Stomach (tissue), 9 donors: Measurements from ENCODE around the gene ATF7IP. TPM values are rescaled to one million over a fixed set of nuclear protein-coding genes. Genes with fewer than 3 reads are reported as not detected.
A peak's percentile ranks its signal among the peaks of the same experiment; 100 is the strongest.

Experiments
- DNase-seq, 2 donors: peaks; one replicate each; pipeline versions ENCODE4 v3.0.0 to v3.0.0-alpha.2; 2013 to 2019
- H3K27ac ChIP-seq, 5 donors: fragments of 200-600 bp in 4 of 5; sonication (generic) in 4 of 5; one replicate each; pipeline ENCODE4 v1.5.1; 2013 to 2019; ENCODE audit warnings: mild to moderate bottlenecking in 1 of 5, moderate library complexity in 1 of 5
- H3K27me3 ChIP-seq, 3 donors: fragments of 200-600 bp; sonication (generic); one replicate each; pipeline ENCODE4 v1.5.1; 2017 to 2019; ENCODE audit warnings: mixed run types in 1 of 3
- H3K36me3 ChIP-seq, 4 donors: fragments of 200-600 bp; sonication (generic); 1 replicate in 3 of 4; 2 replicates in 1 of 4; pipeline ENCODE4 v1.5.1; 2016 to 2019
- H3K4me1 ChIP-seq, 4 donors: fragments of 200-600 bp; sonication (generic); one replicate each; pipeline ENCODE4 v1.5.1; 2016 to 2019
- H3K4me3 ChIP-seq, 4 donors: fragments of 200-600 bp; sonication (generic) in 3 of 4; one replicate each; pipeline ENCODE4 v1.5.1; 2016 to 2019; ENCODE audit warnings: mild to moderate bottlenecking in 1 of 4
- H3K9me3 ChIP-seq, 4 donors: fragments of 200-600 bp; sonication (generic); one replicate each; pipeline ENCODE4 v1.5.1; 2016 to 2019
- CTCF ChIP-seq, 7 experiments: fragments of 450-650 bp in 4 of 7; fragments of 200-600 bp in 3 of 7; sonication (generic) in 3 of 7; IDR thresholded peaks; one replicate each; pipeline ENCODE4 v1.5.1; 2016 to 2019; ENCODE audit warnings: antibody characterized with exemption in 7 of 7, control low read depth in 2 of 7, mild to moderate bottlenecking in 1 of 7
- EP300 ChIP-seq: sonication (generic); formaldehyde crosslinking; IDR thresholded peaks from one replicate; pipeline ENCODE4 v1.6.1; 2017; ENCODE audit warnings: antibody characterized with exemption
- POLR2A ChIP-seq, 4 donors: fragments of 450-650 bp; IDR thresholded peaks; one replicate each; pipeline ENCODE4 v1.6.1; 2016; ENCODE audit warnings: antibody characterized with exemption in 4 of 4, control low read depth in 2 of 4, mild to moderate bottlenecking in 1 of 4, moderate library complexity in 1 of 4
- POLR2AphosphoS5 ChIP-seq, 3 donors: sonication (generic); formaldehyde crosslinking; IDR thresholded peaks; one replicate each; pipeline ENCODE4 v1.6.1; 2016; ENCODE audit warnings: antibody characterized with exemption in 3 of 3
- WGBS, 5 donors: extraction: QIAGEN DNeasy Blood & Tissue Kit in 3 of 5; methylation state at CpG; one replicate each; pipeline versions ENCODE4 v1.1.5 to v1.1.7; 2013 to 2018; 5-methylcytosine and 5-hydroxymethylcytosine counted together
- intact Hi-C: fragments of 100-400 bp; cut with DNase I; formaldehyde crosslinking; loops from one replicate; pipeline ENCODE4 v1.15.1; 2023; ENCODE audit warnings: low total_unique reads
- polyA plus RNA-seq, 3 donors: library from polyadenylated mRNA; stranded (reverse); fragments of 200-250 nt; gene quantifications; one replicate each; pipeline ENCODE4 v1.2.3, GENCODE V29; 2013
- total RNA-seq, 5 donors: library from RNA; depleted of rRNA; stranded (reverse); fragments of >200 nt; gene quantifications; one replicate each; pipeline versions ENCODE4 v1.1.0 to v1.2.3, GENCODE V29; 2014 to 2016
- donor health status: healthy with polysubstance abuse.
- donor health status: Bipolar disorder and iron deficiency.
- donor health status: healthy.

The ATF7IP gene
- total and polyA plus RNA-seq, 8 donors: 4.9 to 91.0 (median 49.8) TPM

- TF ChIP-seq POLR2AphosphoS5 (IDR thresholded peaks at IDR 0.05) (no peak), EP300 (no peak), POLR2A (IDR thresholded peaks at IDR 0.05) (no peak), CTCF (IDR thresholded peaks at IDR 0.05) (no peak)
- no peaks in the 10 kb centered on the region for H3K9me3 ChIP-seq
- no peak for DNase-seq
- intact Hi-C loops: no loop called here
- H3K27me3 ChIP-seq: no peaks in the 10 kb centered on the region
- no peak overlapping the region for H3K27ac ChIP-seq
- H3K4me1 ChIP-seq: peaks cover 8 to 40% (median 22%) of the 10 kb centered on the region in 4 donors
- H3K36me3 ChIP-seq: peaks cover 0 to 33% (median 23%) of the 10 kb centered on the region in 4 donors
- 95 to 100% (median 98%) methylated on average over 2 of the region's 2 CpGs for WGBS, 5 donors
- no peak overlapping the region for H3K4me3 ChIP-seq
Observed at GRCh38 chr12:14430394-14430986, 65.0 kb downstream of the ATF7IP start.

GRCh38 chr12:14431975-14432374 is 66.5 kb downstream of the ATF7IP start:
- Histone ChIP-seq H3K9me3 (no peaks in the 10 kb centered on the region), H3K36me3 (peaks cover 7 to 46% (median 37%) of the 10 kb centered on the region in 4 donors), H3K4me3 (no peak overlapping the region), H3K4me1 (peaks cover 8 to 40% (median 22%) of the 10 kb centered on the region in 4 donors), H3K27me3 (no peaks in the 10 kb centered on the region), H3K27ac (no peak overlapping the region)
- TF ChIP-seq POLR2A (IDR thresholded peaks at IDR 0.05): no peak
- TF ChIP-seq EP300: no peak
- no peak for TF ChIP-seq CTCF (IDR thresholded peaks at IDR 0.05)
- TF ChIP-seq POLR2AphosphoS5 (IDR thresholded peaks at IDR 0.05): no peak
- DNase-seq: no peak
- intact Hi-C loops: no loop called here
- 82 to 88% (median 84%) methylated on average over 2 of the region's 2 CpGs for WGBS, 5 donors

- H3K27me3 ChIP-seq: no peaks in the 10 kb centered on the region
- 81 to 100% (median 95%) methylated on average over 1 of the region's 1 CpG for WGBS, 5 donors
- peaks cover 14 to 65% (median 61%) of the 10 kb centered on the region in 4 donors for H3K36me3 ChIP-seq
- no peaks in the 10 kb centered on the region for H3K9me3 ChIP-seq
- H3K27ac ChIP-seq: no peak overlapping the region
- no peak overlapping the region for H3K4me3 ChIP-seq
- no peak for DNase-seq
- intact Hi-C loops: no loop called here
- peaks cover 0 to 21% (median 14%) of the 10 kb centered on the region in 4 donors for H3K4me1 ChIP-seq
- TF ChIP-seq POLR2AphosphoS5 (IDR thresholded peaks at IDR 0.05) (no peak), POLR2A (IDR thresholded peaks at IDR 0.05) (no peak), CTCF (IDR thresholded peaks at IDR 0.05) (no peak), EP300 (no peak)
Observed at GRCh38 chr12:14435627-14436026, 70.1 kb downstream of the ATF7IP start.

GRCh38 chr12:14442221-14442881 is 76.9 kb downstream of the ATF7IP start:
- no peak for DNase-seq
- Histone ChIP-seq H3K9me3 (no peaks in the 10 kb centered on the region), H3K4me1 (peaks cover 0 to 25% (median 12%) of the 10 kb centered on the region in 4 donors), H3K36me3 (peaks cover 7 to 73% (median 68%) of the 10 kb centered on the region in 4 donors), H3K27me3 (no peaks in the 10 kb centered on the region), H3K27ac (peak overlapping the region in 4 of 5 donors; percentile 18 to 56 (median 31)), H3K4me3 (no peak overlapping the region)
- intact Hi-C loops: no loop called here
- WGBS, 5 donors: 66 to 83% (median 74%) methylated on average over 5 of the region's 5 CpGs
- TF ChIP-seq CTCF (IDR thresholded peaks at IDR 0.05) (no peak), EP300 (no peak), POLR2AphosphoS5 (IDR thresholded peaks at IDR 0.05) (no peak), POLR2A (IDR thresholded peaks at IDR 0.05) (no peak)
